ENCODE data around the gene EXOC6B. TPM values are rescaled to one million over a fixed set of nuclear protein-coding genes. Genes with fewer than 3 reads are reported as not detected.

The EXOC6B gene
- total RNA-seq, 2 experiments from 2014 or later: 16.9 to 17.5 TPM

DNA sequence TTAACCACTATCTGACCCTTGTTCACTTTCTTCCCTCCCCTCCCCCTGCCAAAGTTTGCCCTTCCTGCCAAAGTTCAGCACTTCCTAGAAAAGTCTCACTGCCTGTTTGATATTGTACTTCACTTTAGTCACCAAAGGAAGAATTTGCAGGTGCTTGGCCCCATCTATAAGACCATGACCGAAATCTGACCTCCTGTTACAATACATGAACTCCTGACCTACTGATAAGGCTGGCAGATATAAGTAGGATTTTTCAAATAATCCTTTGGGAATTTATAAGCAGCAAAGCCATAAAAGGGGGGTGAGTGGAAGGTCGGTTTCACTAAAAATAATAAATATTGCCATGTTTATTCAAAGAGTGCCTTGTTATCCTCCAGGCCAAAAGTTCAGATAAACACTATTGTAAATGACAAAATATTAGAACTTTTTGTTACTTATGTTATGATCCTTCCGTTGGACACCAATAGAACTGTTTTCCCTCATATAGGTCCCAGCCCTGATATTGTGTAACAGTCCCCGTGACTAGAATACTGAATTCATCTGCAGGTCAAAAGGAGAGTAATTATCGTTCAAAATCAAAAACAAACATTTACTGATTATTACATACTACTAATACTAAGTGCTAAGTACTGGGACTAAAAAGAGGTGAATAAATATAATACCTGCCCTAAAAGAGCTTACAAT, 277.6 kb downstream of the EXOC6B start:
- POLR2A ChIA-PET: no interaction called here

DNA sequence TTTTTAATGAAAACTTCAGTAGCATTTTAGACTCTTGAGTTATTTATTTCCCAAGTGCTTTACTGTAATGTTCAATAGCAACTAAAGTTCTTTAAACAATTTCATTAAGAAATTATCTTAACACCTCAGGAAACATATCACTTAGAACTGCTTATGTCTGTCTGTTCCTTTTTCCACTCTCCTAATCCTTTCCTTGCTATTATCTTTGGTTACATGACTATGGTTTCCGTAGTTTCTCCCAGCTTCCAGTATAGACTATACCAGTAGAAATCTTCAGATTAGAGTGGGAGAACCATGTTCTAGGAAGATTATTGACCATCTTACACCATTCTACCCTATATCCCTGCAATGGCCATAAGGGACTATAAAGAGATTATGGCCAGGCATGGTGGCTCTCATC, 280.0 kb downstream of the EXOC6B start:
- H3K36me3 ChIP-seq (ENCODE audit: insufficient read depth, low read length): no peaks in the 10 kb centered on the region
- ChIA-PET POLR2A (no interaction called here), CTCF (no interaction called here)
- Mint-ChIP-seq H3K36me3 (ENCODE audit: low read depth) (peaks cover 5% of the 10 kb centered on the region), H3K27ac (no peak overlapping the region), H3K9me3 (peaks cover 6% of the 10 kb centered on the region), H3K27me3 (no peaks in the 10 kb centered on the region), H3K4me3 (no peak overlapping the region), H3K4me1 (ENCODE audit: low read depth) (no peaks in the 10 kb centered on the region)
- TF ChIP-seq, protein P1, sequence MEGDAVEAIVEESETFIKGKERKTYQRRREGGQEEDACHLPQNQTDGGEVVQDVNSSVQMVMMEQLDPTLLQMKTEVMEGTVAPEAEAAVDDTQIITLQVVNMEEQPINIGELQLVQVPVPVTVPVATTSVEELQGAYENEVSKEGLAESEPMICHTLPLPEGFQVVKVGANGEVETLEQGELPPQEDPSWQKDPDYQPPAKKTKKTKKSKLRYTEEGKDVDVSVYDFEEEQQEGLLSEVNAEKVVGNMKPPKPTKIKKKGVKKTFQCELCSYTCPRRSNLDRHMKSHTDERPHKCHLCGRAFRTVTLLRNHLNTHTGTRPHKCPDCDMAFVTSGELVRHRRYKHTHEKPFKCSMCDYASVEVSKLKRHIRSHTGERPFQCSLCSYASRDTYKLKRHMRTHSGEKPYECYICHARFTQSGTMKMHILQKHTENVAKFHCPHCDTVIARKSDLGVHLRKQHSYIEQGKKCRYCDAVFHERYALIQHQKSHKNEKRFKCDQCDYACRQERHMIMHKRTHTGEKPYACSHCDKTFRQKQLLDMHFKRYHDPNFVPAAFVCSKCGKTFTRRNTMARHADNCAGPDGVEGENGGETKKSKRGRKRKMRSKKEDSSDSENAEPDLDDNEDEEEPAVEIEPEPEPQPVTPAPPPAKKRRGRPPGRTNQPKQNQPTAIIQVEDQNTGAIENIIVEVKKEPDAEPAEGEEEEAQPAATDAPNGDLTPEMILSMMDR (IDR thresholded peaks at IDR 0.05): no peak
- ATAC-seq (ENCODE audit: poor library complexity) (no peak), DNase-seq (no peak)
- no peaks in the 10 kb centered on the region for H3K4me1 ChIP-seq (ENCODE audit: insufficient read depth, low read length)
- no peak overlapping the region for H3K4me3 ChIP-seq (ENCODE audit: low read length)
- H3K27me3 ChIP-seq (ENCODE audit: control insufficient read depth in 1 of 2, insufficient read depth in 2 of 2, low read length in 2 of 2): no peaks in the 10 kb centered on the region
- no peaks in the 10 kb centered on the region for H3K9me3 ChIP-seq (ENCODE audit: control insufficient read depth in 1 of 2, insufficient read depth in 1 of 2, low read length in 2 of 2)
- no peak overlapping the region for H3K27ac ChIP-seq (ENCODE audit: low read depth in 1 of 2, low read length in 2 of 2)
- intact Hi-C loops (cut with DNase I, micrococcal nuclease): no loop called here

More for the DNA sequence above, 277.6 kb downstream of the EXOC6B start:
- no peak overlapping the region for H3K4me3 ChIP-seq (ENCODE audit: low read length)
- TF ChIP-seq, protein P1 (IDR thresholded peaks at IDR 0.05): no peak
- H3K36me3 ChIP-seq (ENCODE audit: insufficient read depth, low read length): no peaks in the 10 kb centered on the region
- ATAC-seq (ENCODE audit: poor library complexity) (no peak), DNase-seq (no peak)
- no peaks in the 10 kb centered on the region for H3K27me3 ChIP-seq (ENCODE audit: control insufficient read depth in 1 of 2, insufficient read depth in 2 of 2, low read length in 2 of 2)
- intact Hi-C loops (cut with DNase I, micrococcal nuclease): no loop called here
- H3K27ac ChIP-seq (ENCODE audit: low read depth in 1 of 2, low read length in 2 of 2): no peak overlapping the region
- no peaks in the 10 kb centered on the region for H3K9me3 ChIP-seq (ENCODE audit: control insufficient read depth in 1 of 2, insufficient read depth in 1 of 2, low read length in 2 of 2)
- Mint-ChIP-seq H3K4me1 (ENCODE audit: low read depth) (no peaks in the 10 kb centered on the region), H3K27ac (no peak overlapping the region), H3K9me3 (peaks cover 3% of the 10 kb centered on the region), H3K36me3 (ENCODE audit: low read depth) (peaks cover 5% of the 10 kb centered on the region), H3K27me3 (no peaks in the 10 kb centered on the region), H3K4me3 (no peak overlapping the region)
- CTCF ChIA-PET: no interaction called here
- no peaks in the 10 kb centered on the region for H3K4me1 ChIP-seq (ENCODE audit: insufficient read depth, low read length)

DNA sequence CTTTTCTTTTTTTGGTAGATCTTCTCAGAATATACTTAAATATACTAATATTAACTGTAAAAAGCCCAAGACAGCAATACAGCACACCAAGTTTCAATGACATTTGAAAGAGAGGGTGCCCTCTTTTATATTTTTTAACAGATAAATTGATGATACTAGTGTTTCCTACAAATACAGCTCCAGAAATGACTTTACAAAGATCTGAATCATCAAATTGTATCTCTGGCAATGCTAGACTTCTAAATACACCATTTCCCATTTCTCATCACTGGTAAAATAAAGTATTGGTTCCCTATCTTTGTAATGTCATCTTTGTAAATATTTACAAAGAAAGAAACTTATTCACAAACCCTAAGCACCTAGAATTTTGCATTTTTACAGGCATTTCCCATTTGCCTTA, 281.3 kb downstream of the EXOC6B start:
- Histone ChIP-seq H3K36me3 (ENCODE audit: insufficient read depth, low read length) (no peaks in the 10 kb centered on the region), H3K4me1 (ENCODE audit: insufficient read depth, low read length) (no peaks in the 10 kb centered on the region), H3K9me3 (ENCODE audit: control insufficient read depth in 1 of 2, insufficient read depth in 1 of 2, low read length in 2 of 2) (no peaks in the 10 kb centered on the region), H3K4me3 (ENCODE audit: low read length) (no peak overlapping the region), H3K27me3 (ENCODE audit: control insufficient read depth in 1 of 2, insufficient read depth in 2 of 2, low read length in 2 of 2) (no peaks in the 10 kb centered on the region), H3K27ac (ENCODE audit: low read depth in 1 of 2, low read length in 2 of 2) (no peak overlapping the region)
- H3K9me3 Mint-ChIP-seq: peaks cover 3% of the 10 kb centered on the region
- CTCF ChIA-PET: no interaction called here
- no peak overlapping the region for H3K27ac Mint-ChIP-seq
- H3K4me3 Mint-ChIP-seq: no peak overlapping the region
- peaks cover 5% of the 10 kb centered on the region for H3K36me3 Mint-ChIP-seq (ENCODE audit: low read depth)
- ATAC-seq (ENCODE audit: poor library complexity) (no peak), DNase-seq (no peak)
- POLR2A ChIA-PET: no interaction called here
- no peaks in the 10 kb centered on the region for H3K4me1 Mint-ChIP-seq (ENCODE audit: low read depth)
- no peaks in the 10 kb centered on the region for H3K27me3 Mint-ChIP-seq
- TF ChIP-seq, protein P1 (IDR thresholded peaks at IDR 0.05): no peak
- intact Hi-C loops (cut with DNase I, micrococcal nuclease): no loop called here
